HG03354 (cell line): ENCODE data around the gene DLG2.
"Not testable (repeated sequence)": the region's sequence is repeated elsewhere in the genome, so short reads cannot be mapped to it uniquely, and the experiment has no call there.

Source experiments
- ATAC-seq: cut with Tn5 transposase; IDR thresholded peaks from one replicate; pipeline ENCODE4 v1.9.1; 2021; ENCODE audit warnings: mild to moderate bottlenecking; ENCODE audit not compliant: unreplicated experiment, poor library complexity, severe bottlenecking

DLG2 gene

GRCh38 chr11:85379066-85379465 is 248.1 kb downstream of the DLG2 start:
- no peak for ATAC-seq

GRCh38 chr11:85377901-85378300 is 249.2 kb downstream of the DLG2 start:
- no peak for ATAC-seq

GRCh38 chr11:85359859-85360258 is 267.3 kb downstream of the DLG2 start:
- no peak for ATAC-seq

GRCh38 chr11:85355921-85356320 is 271.2 kb downstream of the DLG2 start:
- no peak for ATAC-seq

GRCh38 chr11:85349539-85349938 is 277.6 kb downstream of the DLG2 start:
- not testable (repeated sequence) for ATAC-seq

DNA sequence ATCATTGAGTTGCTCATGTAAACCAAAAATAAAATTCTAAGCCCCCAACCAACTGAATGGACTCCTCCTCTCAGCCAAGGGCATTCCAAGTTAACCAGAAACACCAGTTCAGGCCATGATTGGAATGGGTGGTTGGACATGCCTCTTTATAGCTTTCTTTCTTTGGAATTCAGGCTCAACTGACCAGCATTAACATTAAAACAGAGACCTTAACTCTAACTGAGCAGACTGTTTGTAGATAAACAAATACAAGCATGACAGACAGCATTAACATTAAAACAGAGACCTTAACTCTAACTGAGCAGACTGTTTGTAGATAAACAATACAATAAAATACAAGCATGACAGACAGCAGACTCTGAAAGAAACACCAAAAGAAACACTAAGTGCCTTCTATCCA is 278.2 kb downstream of the DLG2 start:
- ATAC-seq: no peak

DNA sequence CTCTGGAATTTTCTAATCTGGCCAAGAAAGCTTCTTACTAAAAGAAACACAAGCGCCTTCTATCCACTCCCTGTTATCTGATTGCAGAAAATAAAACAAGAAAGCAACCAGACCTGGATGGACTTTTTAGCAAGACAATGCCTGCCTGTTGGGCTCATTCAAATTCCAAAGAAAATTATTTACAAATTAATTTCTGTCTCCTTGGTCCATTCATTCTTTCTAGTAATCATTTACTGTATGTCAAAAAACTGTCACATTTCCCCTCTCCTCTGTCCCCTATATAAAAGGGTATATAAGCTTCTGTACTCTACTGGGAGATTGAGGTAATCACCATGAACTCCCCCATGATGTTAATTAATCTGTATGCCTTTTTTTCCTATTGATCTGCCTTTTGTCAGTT is 279.9 kb downstream of the DLG2 start:
- ATAC-seq: no peak

DNA sequence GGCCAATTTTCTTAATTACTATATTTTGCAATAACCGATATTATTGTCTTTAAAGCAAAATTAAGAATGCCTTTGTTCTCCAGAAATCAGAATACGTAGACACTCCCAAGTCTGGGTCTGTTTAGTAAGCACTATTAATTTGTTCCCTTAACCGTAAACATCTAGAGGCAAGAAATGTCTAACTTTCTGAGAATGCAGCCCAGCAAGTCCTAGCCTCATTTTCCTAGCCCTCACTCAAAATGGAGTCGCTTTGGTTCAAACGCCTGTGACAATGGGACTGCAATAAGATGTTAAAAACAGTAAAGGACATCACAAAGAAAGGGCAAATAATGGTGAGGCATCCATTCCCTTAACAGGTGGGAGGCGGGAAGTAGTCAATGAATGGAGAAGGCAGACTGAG is 280.7 kb downstream of the DLG2 start:
- no peak for ATAC-seq

DNA sequence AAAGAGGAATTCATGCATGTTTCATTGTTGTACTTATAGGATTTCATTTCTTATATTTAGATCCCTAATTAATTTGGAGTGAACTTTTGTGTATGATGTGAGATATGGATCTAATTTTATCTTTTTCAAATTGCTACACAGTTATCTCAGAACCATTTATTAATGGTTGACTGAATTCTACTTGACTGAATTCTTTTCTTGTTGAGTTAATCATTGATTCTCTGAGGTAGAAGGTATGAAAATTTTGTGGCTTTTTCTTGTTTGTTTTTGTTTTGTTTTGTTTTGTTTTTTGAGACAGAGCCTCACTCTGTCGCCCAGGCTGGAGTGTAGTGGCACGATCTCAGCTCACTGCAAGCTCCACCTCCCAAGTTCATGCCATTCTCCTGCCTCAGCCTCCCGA is 286.3 kb downstream of the DLG2 start:
- peak; percentile 61 for ATAC-seq

DNA sequence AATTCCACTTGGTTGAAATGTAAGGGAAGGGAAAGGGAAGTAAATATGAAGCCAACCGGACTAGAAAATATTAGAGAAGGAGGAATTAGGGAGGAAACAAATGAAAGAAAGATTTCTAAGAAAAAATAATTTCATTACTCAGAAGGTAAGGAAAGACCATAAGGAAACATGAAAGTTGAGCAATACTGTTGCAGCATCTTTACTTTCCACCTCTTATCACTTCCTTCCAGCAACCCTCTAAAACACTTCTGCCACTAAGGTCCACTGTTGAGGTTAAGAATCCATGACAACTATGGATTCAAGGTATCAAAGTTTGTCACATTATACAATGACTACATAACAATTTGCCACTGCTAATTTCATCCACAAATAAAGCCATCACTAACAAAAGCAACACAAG is 308.6 kb downstream of the DLG2 start:
- ATAC-seq: no peak

- ATAC-seq: peak; percentile 99
These were observed 310.2 kb downstream of the DLG2 start for GRCh38 chr11:85316967-85317366.

DNA sequence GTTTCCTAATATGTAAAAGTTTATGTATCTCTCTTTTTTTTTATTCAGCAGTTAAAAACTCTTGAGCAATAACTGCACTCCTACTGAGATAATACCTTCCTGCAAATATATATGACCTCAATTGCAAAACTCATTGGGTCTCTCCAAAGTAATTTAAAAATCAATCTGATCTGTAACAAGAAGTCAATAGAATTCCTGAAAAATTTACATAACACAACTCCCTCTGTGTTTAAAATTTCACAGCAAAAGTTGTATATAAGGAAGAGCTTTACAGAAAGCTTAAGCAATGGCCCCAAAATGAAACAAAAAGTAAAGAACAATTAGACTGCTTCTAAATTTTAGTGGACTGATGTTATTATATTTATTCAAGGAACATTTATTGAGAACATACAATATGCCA is 313.4 kb downstream of the DLG2 start:
- ATAC-seq: no peak

DNA sequence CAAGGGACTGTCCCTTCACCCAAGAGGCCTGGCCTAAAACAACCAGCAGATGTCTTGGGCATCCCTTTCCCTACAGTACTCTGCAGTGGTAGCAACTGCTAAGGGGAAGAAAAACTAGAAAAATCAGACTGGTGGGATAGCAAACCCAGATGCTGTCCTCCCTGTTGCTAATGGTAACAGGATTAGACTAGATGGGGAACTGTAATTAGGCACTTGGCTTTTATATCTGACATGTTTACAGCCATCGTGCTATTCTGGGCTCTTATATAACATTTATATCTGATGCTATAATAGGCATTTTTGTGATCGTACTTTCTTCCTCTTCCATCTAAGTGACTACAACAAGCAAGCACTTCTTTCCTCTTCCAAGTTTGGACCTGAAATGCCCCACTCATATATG is 316.7 kb downstream of the DLG2 start:
- no peak for ATAC-seq

DNA sequence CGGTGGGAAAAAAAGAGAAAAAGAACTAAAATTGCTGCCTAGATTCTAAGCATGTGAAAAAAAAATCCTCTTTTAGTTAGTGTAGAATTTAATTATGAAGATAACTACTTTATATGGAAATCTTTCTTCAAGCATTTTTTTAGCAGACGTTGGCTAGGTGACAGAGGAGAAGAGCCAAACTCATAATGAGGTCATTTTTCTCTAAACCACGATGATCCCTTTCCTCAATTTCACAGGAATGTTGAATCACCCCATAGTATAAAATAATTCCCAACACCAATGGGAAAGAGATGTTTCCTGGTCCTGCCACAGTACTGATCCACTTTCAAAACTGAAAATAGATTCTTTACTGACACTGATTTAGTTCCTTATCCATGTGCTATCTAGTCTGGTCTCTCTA is 319.8 kb downstream of the DLG2 start:
- ATAC-seq: no peak

GRCh38 chr11:85301895-85302678 is 325.1 kb downstream of the DLG2 start:
- no peak for ATAC-seq

DNA sequence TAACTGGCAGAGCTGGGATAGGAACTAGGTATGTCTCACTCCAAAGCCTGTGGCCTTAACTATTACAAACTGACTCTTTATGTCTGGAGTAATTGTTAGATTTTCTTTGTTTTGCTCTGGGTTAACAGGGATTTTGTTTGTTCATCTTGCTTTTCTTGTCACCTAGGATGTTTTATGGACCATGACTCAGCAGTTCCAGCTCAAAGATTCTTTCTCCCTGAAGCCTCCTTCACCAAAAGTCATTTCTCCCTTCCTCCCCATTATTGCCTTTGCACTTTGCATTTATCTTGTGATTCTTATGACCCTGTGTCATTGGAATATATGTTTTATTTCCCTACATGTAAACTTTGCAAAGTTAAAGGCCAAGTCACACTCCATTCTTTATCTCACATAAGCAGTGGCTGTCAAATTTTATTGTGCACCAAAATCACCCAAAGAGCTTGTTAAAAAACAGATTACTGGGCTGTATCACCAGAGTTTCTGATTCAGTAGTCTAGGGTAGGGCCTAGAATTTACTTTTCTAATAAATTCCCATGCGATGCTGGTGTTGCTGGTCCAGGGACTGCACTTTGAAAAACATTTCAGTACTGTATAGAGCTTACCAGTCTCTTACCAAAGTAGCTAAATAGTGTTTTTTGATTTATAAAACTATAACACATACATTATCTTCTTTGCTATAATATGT is 327.7 kb downstream of the DLG2 start:
- ATAC-seq: no peak

DNA sequence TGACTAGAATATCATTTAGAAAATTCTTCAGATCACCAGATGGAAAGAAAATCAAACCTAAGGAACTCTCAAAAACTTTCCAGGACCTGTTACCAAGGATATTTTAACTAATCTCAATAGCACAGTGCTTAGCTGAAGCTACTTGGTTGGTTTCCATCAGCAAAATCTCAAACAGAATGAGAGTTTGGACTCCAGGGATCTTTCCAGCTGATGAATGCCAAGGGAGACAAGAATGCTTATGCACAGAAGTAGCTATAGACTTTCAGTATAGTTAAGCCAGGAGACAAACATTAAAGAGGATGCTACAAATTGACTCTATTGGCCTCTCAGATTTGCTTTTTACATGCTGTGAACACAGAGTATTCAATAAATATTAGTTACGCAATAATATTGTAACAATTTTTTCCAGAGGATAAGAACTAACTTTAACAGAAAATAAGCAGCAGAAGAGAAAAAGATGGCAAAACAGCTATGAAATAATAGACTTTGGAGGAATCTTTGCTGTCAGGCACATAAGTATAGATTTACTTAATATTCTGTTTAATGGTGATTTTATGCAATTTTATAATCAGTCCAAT is 331.4 kb downstream of the DLG2 start:
- no peak for ATAC-seq

DNA sequence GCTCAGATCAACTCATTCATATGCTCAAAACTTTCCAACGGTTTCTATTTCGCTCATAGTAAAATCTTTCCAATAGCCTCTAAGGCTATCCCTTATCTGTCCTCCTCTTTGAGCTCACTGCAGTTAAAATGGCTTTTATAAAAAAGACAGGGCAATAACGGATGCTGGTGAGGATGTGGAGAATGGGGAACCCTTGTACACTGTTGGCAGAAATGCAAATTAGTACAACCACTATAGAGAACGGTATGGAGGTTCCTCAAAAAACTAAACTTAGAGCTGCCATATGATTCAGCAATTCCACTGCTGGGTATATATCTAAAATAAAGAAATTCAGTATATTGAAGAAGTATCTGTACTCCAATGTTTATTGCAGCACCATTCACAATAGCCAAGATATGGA is 345.6 kb downstream of the DLG2 start:
- no peak for ATAC-seq

- no peak for ATAC-seq
These were observed 347.9 kb downstream of the DLG2 start for GRCh38 chr11:85279267-85279666.

DNA sequence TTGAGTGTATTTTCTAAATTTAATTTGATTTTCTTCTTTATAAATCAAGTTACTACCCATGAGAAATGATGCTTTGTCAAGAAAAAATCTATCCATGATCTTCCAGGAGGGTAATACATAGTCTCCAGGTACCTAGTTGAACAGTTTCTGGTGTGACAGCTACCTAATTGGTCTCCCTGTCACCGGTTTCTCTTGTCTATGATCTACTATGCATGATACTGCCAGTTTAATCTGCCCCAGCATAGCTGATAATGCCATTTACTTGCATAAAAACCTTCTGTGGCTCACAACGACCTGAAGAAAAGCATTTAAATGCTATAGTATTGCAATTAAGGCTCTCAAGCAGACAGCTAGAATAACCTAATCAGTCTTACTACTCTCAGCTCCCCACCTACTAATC is 349.5 kb downstream of the DLG2 start:
- no peak for ATAC-seq

DNA sequence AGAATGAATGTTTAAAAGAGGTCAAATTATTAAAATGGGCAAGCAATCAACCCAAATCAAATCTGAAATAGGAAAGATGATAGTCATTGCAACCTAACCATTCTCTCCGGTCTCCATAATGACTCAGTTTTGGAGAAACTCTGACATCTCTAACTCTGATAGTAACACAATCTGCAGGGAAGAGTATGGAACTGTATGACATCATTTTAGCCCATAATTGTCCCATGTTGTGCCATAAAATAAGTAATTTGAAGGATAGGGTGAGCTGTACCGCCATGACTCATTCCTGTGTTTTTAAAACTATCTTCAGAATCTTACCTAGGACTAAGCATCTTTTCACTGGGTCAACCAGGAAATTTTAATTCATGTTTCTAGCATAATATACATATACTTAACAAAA is 350.8 kb downstream of the DLG2 start:
- ATAC-seq: no peak
